HPDE6-E6E7 (cell line): Measurements from ENCODE around the gene PITPNM2.

ENCODE experiments used
- DNase-seq: peaks from one replicate; pipeline ENCODE4 v3.0.0; 2011; ENCODE audit warnings: missing footprints; ENCODE audit errors: extremely low spot score

Gene PITPNM2

GRCh38 chr12:123150744-123151456 is at the start of gene PITPNM2:
TSS of gene PITPNM2 (minus strand) at chr12:123151090. CDS start at chr12:123034590, 116,500 bp downstream.
- DNase-seq, result peak; percentile 49

GRCh38 chr12:123200414-123200813 is 49.5 kb upstream of the PITPNM2 start:
- no peak for DNase-seq

GRCh38 chr12:123199936-123200335 is 49.0 kb upstream of the PITPNM2 start:
- no peak for DNase-seq

GRCh38 chr12:123187637-123188036 is 36.7 kb upstream of the PITPNM2 start:
- no peak for DNase-seq

GRCh38 chr12:123180171-123180570 is 29.3 kb upstream of the PITPNM2 start:
- DNase-seq, result no peak

- DNase-seq, result no peak
These were observed 21.1 kb upstream of the PITPNM2 start for GRCh38 chr12:123171967-123172366.

- no peak for DNase-seq
These were observed 16.4 kb upstream of the PITPNM2 start for GRCh38 chr12:123167329-123167728.

- DNase-seq, result no peak
These were observed 14.6 kb upstream of the PITPNM2 start for GRCh38 chr12:123165537-123165936.

- DNase-seq, result no peak
These were observed 13.9 kb upstream of the PITPNM2 start for GRCh38 chr12:123164710-123165261.

GRCh38 chr12:123164222-123164621 is 13.3 kb upstream of the PITPNM2 start:
- DNase-seq, result no peak

GRCh38 chr12:123163227-123163626 is 12.3 kb upstream of the PITPNM2 start:
- DNase-seq, result peak; percentile 70

- DNase-seq, result no peak
These were observed 10.1 kb upstream of the PITPNM2 start for GRCh38 chr12:123160801-123161487.

GRCh38 chr12:123153906-123154305 is 3.0 kb upstream of the PITPNM2 start:
- no peak for DNase-seq

GRCh38 chr12:123152833-123153232 is 1.9 kb upstream of the PITPNM2 start:
- no peak for DNase-seq

GRCh38 chr12:123151457-123152454 is 866 bp upstream of the PITPNM2 start:
- DNase-seq, result no peak

GRCh38 chr12:123150275-123150743 is 581 bp downstream of the PITPNM2 start:
- DNase-seq, result no peak

GRCh38 chr12:123149501-123150274 is 1.2 kb downstream of the PITPNM2 start:
- DNase-seq, result no peak

GRCh38 chr12:123149088-123149487 is 1.8 kb downstream of the PITPNM2 start:
- DNase-seq, result no peak

- DNase-seq, result no peak
These were observed 2.2 kb downstream of the PITPNM2 start for GRCh38 chr12:123148655-123149054.

GRCh38 chr12:123148223-123148622 is 2.7 kb downstream of the PITPNM2 start:
- DNase-seq, result no peak

- no peak for DNase-seq
These were observed 5.7 kb downstream of the PITPNM2 start for GRCh38 chr12:123145211-123145610.
